Hepatocyte (in vitro differentiated cells): ENCODE results near the gene CCDC81.

Experiments used
- EZH2 ChIP-seq: fragments of 200-600 bp; sonication (generic); IDR thresholded peaks from 2 replicates; pipeline ENCODE4 v1.6.1; 2016; ENCODE audit warnings: antibody characterized with exemption, mild to moderate bottlenecking, borderline replicate concordance
- EZH2phosphoT487 ChIP-seq: fragments of 200-600 bp; sonication (generic); IDR thresholded peaks from one replicate; pipeline ENCODE4 v1.6.1; 2018; ENCODE audit warnings: antibody characterized with exemption, mild to moderate bottlenecking, low read depth, moderate library complexity; ENCODE audit not compliant: unreplicated experiment, severe bottlenecking
- TF ChIP-seq, protein P1 (sequence below): fragments of 200-600 bp; sonication (generic); IDR thresholded peaks from 2 replicates; pipeline ENCODE4 v1.5.1; 2016; ENCODE audit warnings: antibody characterized with exemption, mild to moderate bottlenecking; ENCODE audit not compliant: poor library complexity

GRCh38 chr11:86456075-86456939 lies 81.6 kb downstream of the CCDC81 start:
- TF ChIP-seq, protein P1, sequence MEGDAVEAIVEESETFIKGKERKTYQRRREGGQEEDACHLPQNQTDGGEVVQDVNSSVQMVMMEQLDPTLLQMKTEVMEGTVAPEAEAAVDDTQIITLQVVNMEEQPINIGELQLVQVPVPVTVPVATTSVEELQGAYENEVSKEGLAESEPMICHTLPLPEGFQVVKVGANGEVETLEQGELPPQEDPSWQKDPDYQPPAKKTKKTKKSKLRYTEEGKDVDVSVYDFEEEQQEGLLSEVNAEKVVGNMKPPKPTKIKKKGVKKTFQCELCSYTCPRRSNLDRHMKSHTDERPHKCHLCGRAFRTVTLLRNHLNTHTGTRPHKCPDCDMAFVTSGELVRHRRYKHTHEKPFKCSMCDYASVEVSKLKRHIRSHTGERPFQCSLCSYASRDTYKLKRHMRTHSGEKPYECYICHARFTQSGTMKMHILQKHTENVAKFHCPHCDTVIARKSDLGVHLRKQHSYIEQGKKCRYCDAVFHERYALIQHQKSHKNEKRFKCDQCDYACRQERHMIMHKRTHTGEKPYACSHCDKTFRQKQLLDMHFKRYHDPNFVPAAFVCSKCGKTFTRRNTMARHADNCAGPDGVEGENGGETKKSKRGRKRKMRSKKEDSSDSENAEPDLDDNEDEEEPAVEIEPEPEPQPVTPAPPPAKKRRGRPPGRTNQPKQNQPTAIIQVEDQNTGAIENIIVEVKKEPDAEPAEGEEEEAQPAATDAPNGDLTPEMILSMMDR, result peak; percentile 96
- TF ChIP-seq EZH2 (no peak), EZH2phosphoT487 (no peak)
